IPS-18c (cell line): ENCODE data around the gene SCYGR1.

ENCODE experiments used
- H3K4me3 ChIP-seq: 2 replicates; pipeline ENCODE4 v1.7.0; 2013; ENCODE audit warnings: low read depth, mild to moderate bottlenecking, low read length, moderate library complexity; ENCODE audit not compliant: insufficient read depth
- H3K9me3 ChIP-seq: one replicate; pipeline ENCODE4 v1.6.1; 2013; ENCODE audit warnings: mild to moderate bottlenecking, low read length, moderate library complexity; ENCODE audit not compliant: control insufficient read depth, insufficient read depth

Gene SCYGR1

GRCh38 chr2:227351639-227352038 lies 36.1 kb downstream of the SCYGR1 start:
- H3K9me3 ChIP-seq = no peaks in the 10 kb centered on the region
- H3K4me3 ChIP-seq = no peak overlapping the region

- H3K4me3 ChIP-seq = no peak overlapping the region
- H3K9me3 ChIP-seq = no peaks in the 10 kb centered on the region
Observed at GRCh38 chr2:227349989-227350612, 37.6 kb downstream of the SCYGR1 start.

GRCh38 chr2:227348324-227348723 lies 39.4 kb downstream of the SCYGR1 start:
- Histone ChIP-seq H3K9me3 (no peaks in the 10 kb centered on the region), H3K4me3 (no peak overlapping the region)

GRCh38 chr2:227347117-227347516 lies 40.6 kb downstream of the SCYGR1 start:
- H3K4me3 ChIP-seq = no peak overlapping the region
- no peaks in the 10 kb centered on the region for H3K9me3 ChIP-seq

- Histone ChIP-seq H3K9me3 (no peaks in the 10 kb centered on the region), H3K4me3 (no peak overlapping the region)
Observed at GRCh38 chr2:227344231-227344630, 43.5 kb downstream of the SCYGR1 start.

- Histone ChIP-seq H3K4me3 (no peak overlapping the region), H3K9me3 (no peaks in the 10 kb centered on the region)
Observed at GRCh38 chr2:227341553-227341952, 46.2 kb downstream of the SCYGR1 start.

GRCh38 chr2:227340106-227340505 lies 47.6 kb downstream of the SCYGR1 start:
- H3K9me3 ChIP-seq = no peaks in the 10 kb centered on the region

GRCh38 chr2:227339098-227339599 lies 48.6 kb downstream of the SCYGR1 start:
- no peak overlapping the region for H3K4me3 ChIP-seq
- H3K9me3 ChIP-seq = no peaks in the 10 kb centered on the region

More at GRCh38 chr2:227340106-227340505, 47.6 kb downstream of the SCYGR1 start:
- no peak overlapping the region for H3K4me3 ChIP-seq
